HT1080 (cell line): Measurements from ENCODE around the gene SATL1. TPM values are rescaled to one million over a fixed set of nuclear protein-coding genes. Genes with fewer than 3 reads are reported as not detected.
A peak's percentile ranks its signal among the peaks of the same experiment; 100 is the strongest.
"Not testable (repeated sequence)": the region's sequence is repeated elsewhere in the genome, so short reads cannot be mapped to it uniquely, and the experiment has no call there.

Experiments
- DNase-seq: peaks from one replicate; pipeline ENCODE4 v3.0.0-alpha.2; 2015; ENCODE audit warnings: low read depth
- total RNA-seq: library from RNA; depleted of rRNA; stranded (reverse); fragments of >200 nt; shearing (Covaris generic); gene quantifications from 2 replicates; pipeline ENCODE4 v1.2.3, GENCODE V29; 2014; rRNA removed

Gene SATL1
- total RNA-seq, 1 experiment from 2014 or later = not detected

- no peak for DNase-seq
These were observed 131.3 kb downstream of the SATL1 start for GRCh38 chrX:85112293-85112692.

GRCh38 chrX:85111347-85111746, 132.2 kb downstream of the SATL1 start:
- no peak for DNase-seq

- peak; percentile 14 for DNase-seq
These were observed 134.3 kb downstream of the SATL1 start for GRCh38 chrX:85109235-85109634.

GRCh38 chrX:85108165-85108564, 135.4 kb downstream of the SATL1 start:
- peak; percentile 1 for DNase-seq

GRCh38 chrX:85107407-85107806, 136.2 kb downstream of the SATL1 start:
- DNase-seq = peak; percentile 40

GRCh38 chrX:85089321-85089840, 154.2 kb downstream of the SATL1 start:
- no peak for DNase-seq

GRCh38 chrX:85084770-85085393, 158.7 kb downstream of the SATL1 start:
- peak; percentile 25 for DNase-seq

- DNase-seq = not testable (repeated sequence)
These were observed 166.3 kb downstream of the SATL1 start for GRCh38 chrX:85077247-85077646.

GRCh38 chrX:85065512-85066198, 177.9 kb downstream of the SATL1 start:
- no peak for DNase-seq

GRCh38 chrX:85052636-85053343, 190.8 kb downstream of the SATL1 start:
- peak; percentile 56 for DNase-seq

- DNase-seq = peak; percentile 0
These were observed 191.4 kb downstream of the SATL1 start for GRCh38 chrX:85052205-85052604.

- DNase-seq = no peak
These were observed 192.0 kb downstream of the SATL1 start for GRCh38 chrX:85051627-85052026.

Other genes starting within 250 kb of the SATL1 start
- gene APOOL, start 239.9 kb downstream of the SATL1 start, total RNA-seq = 6.9 and 11.6 TPM in 2 replicates
- 0.13 and 0.16 TPM in 2 replicates for gene ZNF711, start 212 bp upstream of the SATL1 start, total RNA-seq
- gene POF1B, start 135.9 kb upstream of the SATL1 start, total RNA-seq = 0.14 TPM in 1 of 2 replicates, not detected in the other